ENCODE data around the gene NUSAP1.

Gene NUSAP1

GRCh38 chr15:41337631-41338522 is 5.2 kb downstream of the NUSAP1 start:
- TF ChIP-seq PPARA (CRISPR knock-in tag; IDR thresholded peaks at IDR 0.05; ENCODE audit: borderline replicate concordance) (no peak), TOX (CRISPR knock-in tag; IDR thresholded peaks at IDR 0.05; ENCODE audit: borderline replicate concordance) (no peak), RARB (CRISPR knock-in tag; IDR thresholded peaks at IDR 0.05) (no peak), TCF4 (CRISPR knock-in tag; IDR thresholded peaks at IDR 0.05; ENCODE audit: borderline replicate concordance) (no peak), ZFP3 (CRISPR knock-in tag; IDR thresholded peaks at IDR 0.05) (no peak), BACH2 (CRISPR knock-in tag; IDR thresholded peaks at IDR 0.05; ENCODE audit: borderline replicate concordance) (no peak), ISL1 (CRISPR knock-in tag; IDR thresholded peaks at IDR 0.05) (no peak), PATZ1 (CRISPR knock-in tag; IDR thresholded peaks at IDR 0.05; ENCODE audit: borderline replicate concordance) (no peak), CSDC2 (CRISPR knock-in tag; IDR thresholded peaks at IDR 0.05) (no peak), ZFP30 (CRISPR knock-in tag; IDR thresholded peaks at IDR 0.05) (no peak), POU6F1 (CRISPR knock-in tag; IDR thresholded peaks at IDR 0.05; ENCODE audit: borderline replicate concordance, low read depth) (no peak), ZC3H10 (CRISPR knock-in tag; IDR thresholded peaks at IDR 0.05) (no peak), GLIS3 (CRISPR knock-in tag; IDR thresholded peaks at IDR 0.05) (no peak), ZNF70 (CRISPR knock-in tag; IDR thresholded peaks at IDR 0.05) (no peak), SNAI2 (CRISPR knock-in tag; IDR thresholded peaks at IDR 0.05) (no peak)
- TF ChIP-seq, protein P1, sequence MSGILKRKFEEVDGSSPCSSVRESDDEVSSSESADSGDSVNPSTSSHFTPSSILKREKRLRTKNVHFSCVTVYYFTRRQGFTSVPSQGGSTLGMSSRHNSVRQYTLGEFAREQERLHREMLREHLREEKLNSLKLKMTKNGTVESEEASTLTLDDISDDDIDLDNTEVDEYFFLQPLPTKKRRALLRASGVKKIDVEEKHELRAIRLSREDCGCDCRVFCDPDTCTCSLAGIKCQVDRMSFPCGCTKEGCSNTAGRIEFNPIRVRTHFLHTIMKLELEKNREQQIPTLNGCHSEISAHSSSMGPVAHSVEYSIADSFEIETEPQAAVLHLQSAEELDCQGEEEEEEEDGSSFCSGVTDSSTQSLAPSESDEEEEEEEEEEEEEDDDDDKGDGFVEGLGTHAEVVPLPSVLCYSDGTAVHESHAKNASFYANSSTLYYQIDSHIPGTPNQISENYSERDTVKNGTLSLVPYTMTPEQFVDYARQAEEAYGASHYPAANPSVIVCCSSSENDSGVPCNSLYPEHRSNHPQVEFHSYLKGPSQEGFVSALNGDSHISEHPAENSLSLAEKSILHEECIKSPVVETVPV (CRISPR knock-in tag; IDR thresholded peaks at IDR 0.05): no peak
- ATAC-seq: no peak

DNA sequence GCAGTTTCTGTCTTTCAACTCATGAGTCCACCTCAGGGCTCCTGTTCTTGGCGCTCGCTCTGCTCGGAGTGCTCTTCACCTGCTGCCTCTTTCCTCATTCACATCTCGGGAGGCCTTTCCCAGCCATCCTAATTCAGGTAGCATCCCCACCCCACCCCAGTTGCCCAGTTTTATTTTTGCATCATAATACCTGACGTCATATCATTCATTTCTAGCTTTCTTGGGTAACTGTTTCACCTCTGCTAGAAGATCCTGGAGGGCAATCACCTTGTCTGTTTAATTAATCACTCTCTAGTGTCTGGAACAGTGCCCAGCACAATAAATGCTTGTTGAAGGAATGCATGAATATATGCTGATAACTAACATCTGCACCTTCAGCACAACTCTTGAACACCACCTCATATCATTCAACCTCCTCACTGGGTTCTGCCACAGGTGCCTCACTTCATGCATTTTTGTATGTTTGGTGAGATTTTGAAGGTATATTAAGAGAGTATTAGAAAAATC is 7.6 kb downstream of the NUSAP1 start:
- TF ChIP-seq ARNTL (CRISPR knock-in tag; IDR thresholded peaks at IDR 0.05; ENCODE audit: borderline replicate concordance, low read depth) (no peak), ZNF8 (CRISPR knock-in tag; IDR thresholded peaks at IDR 0.05) (no peak), GLIS3 (CRISPR knock-in tag; IDR thresholded peaks at IDR 0.05) (no peak), CSDC2 (CRISPR knock-in tag; IDR thresholded peaks at IDR 0.05) (no peak), PPARA (CRISPR knock-in tag; IDR thresholded peaks at IDR 0.05; ENCODE audit: borderline replicate concordance) (no peak), ESRRG (CRISPR knock-in tag; IDR thresholded peaks at IDR 0.05) (no peak), ISL1 (CRISPR knock-in tag; IDR thresholded peaks at IDR 0.05) (no peak), TOX (CRISPR knock-in tag; IDR thresholded peaks at IDR 0.05; ENCODE audit: borderline replicate concordance) (no peak), ZFP3 (CRISPR knock-in tag; IDR thresholded peaks at IDR 0.05) (no peak), ZNF565 (CRISPR knock-in tag; conservative IDR thresholded peaks at IDR 0.05; ENCODE audit: low read depth) (no peak), ZFP30 (CRISPR knock-in tag; IDR thresholded peaks at IDR 0.05) (no peak), TCF4 (CRISPR knock-in tag; IDR thresholded peaks at IDR 0.05; ENCODE audit: borderline replicate concordance) (no peak), PATZ1 (CRISPR knock-in tag; IDR thresholded peaks at IDR 0.05; ENCODE audit: borderline replicate concordance) (no peak), ZC3H10 (CRISPR knock-in tag; IDR thresholded peaks at IDR 0.05) (no peak), OSR1 (CRISPR knock-in tag; IDR thresholded peaks at IDR 0.05) (no peak), RARB (CRISPR knock-in tag; IDR thresholded peaks at IDR 0.05) (no peak)
- TF ChIP-seq, protein P2, sequence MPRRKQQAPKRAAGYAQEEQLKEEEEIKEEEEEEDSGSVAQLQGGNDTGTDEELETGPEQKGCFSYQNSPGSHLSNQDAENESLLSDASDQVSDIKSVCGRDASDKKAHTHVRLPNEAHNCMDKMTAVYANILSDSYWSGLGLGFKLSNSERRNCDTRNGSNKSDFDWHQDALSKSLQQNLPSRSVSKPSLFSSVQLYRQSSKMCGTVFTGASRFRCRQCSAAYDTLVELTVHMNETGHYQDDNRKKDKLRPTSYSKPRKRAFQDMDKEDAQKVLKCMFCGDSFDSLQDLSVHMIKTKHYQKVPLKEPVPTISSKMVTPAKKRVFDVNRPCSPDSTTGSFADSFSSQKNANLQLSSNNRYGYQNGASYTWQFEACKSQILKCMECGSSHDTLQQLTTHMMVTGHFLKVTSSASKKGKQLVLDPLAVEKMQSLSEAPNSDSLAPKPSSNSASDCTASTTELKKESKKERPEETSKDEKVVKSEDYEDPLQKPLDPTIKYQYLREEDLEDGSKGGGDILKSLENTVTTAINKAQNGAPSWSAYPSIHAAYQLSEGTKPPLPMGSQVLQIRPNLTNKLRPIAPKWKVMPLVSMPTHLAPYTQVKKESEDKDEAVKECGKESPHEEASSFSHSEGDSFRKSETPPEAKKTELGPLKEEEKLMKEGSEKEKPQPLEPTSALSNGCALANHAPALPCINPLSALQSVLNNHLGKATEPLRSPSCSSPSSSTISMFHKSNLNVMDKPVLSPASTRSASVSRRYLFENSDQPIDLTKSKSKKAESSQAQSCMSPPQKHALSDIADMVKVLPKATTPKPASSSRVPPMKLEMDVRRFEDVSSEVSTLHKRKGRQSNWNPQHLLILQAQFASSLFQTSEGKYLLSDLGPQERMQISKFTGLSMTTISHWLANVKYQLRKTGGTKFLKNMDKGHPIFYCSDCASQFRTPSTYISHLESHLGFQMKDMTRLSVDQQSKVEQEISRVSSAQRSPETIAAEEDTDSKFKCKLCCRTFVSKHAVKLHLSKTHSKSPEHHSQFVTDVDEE (CRISPR knock-in tag; IDR thresholded peaks at IDR 0.05): no peak
- TF ChIP-seq, protein P1 (CRISPR knock-in tag; IDR thresholded peaks at IDR 0.05): no peak
- no peak for ATAC-seq

All from SK-N-SH treated with all-trans-retinoic acid at 6 μM for 48 hours (cell line).